ENCODE measurements around the gene PPIL3.

PPIL3 gene

DNA sequence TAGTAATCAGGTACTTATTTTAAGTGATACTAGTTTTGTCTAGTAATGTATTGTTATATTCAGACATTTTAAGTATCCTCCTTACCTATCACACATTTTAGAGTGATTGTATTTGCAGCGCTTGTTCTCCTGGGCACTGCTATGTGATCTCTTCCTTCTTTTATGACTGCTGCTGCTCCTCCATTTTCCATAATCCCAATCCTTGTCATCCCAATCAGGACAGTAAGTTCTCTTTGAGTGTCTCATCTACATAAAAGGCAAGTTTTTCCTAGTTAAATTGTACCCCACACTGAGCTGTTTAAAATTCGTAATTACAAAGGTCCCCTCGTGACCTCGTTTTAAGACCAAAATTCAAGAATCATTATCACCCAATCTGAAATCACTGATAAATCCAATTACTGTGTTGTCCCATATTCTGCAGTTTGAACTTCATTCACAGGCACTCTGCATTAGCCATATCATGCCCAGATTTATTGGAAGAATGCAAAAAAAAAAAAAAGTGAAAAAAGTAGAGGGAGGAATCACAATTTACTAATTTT, 27.2 kb downstream of the PPIL3 start:
- Histone ChIP-seq H3K27ac (ENCODE audit: insufficient read depth in 1 of 2, low read depth in 1 of 2, low read length in 2 of 2, poor library complexity in 1 of 2, severe bottlenecking in 2 of 2) (peak overlapping the region in 1 of 2 experiments; percentile 100), H3K27me3 (replicated peaks in 2 of 5; ENCODE audit: control insufficient read depth in 4 of 5, insufficient read depth in 5 of 5, low read length in 4 of 5) (no peaks in the 10 kb centered on the region), H3K4me1 (ENCODE audit: control extremely low read depth in 1 of 4, control insufficient read depth in 4 of 4, insufficient read depth in 4 of 4, low read length in 3 of 4) (peaks cover 12 to 44% (median 20%) of the 10 kb centered on the region in 4 experiments), H3K9me3 (ENCODE audit: control extremely low read depth in 1 of 5, control insufficient read depth in 4 of 5, insufficient read depth in 2 of 5, low read depth in 1 of 5, low read length in 4 of 5) (no peaks in the 10 kb centered on the region), H3K36me3 (ENCODE audit: control insufficient read depth in 4 of 4, insufficient read depth in 4 of 4, low read length in 3 of 4) (peaks cover 16 to 54% (median 30%) of the 10 kb centered on the region in 4 experiments), H3K4me3 (ENCODE audit: control insufficient read depth in 1 of 7, extremely low read depth in 1 of 7, insufficient read depth in 4 of 7, low read depth in 2 of 7, low read length in 6 of 7) (peak overlapping the region in 6 of 7 experiments; percentile 80 to 100 (median 99))
- ChIA-PET POLR2A (no interaction called here), CTCF (no interaction called here)
- no peak for DNase-seq
- 9% methylated on average over 4 of the region's 4 CpGs for WGBS (ENCODE audit: insufficient coverage)

- ChIA-PET CTCF (interaction anchor here (0.7 to 2.7 kb wide), 3 partner anchors 11 to 32 kb away, joined by 3 to 9 read pairs (median 4); no protein-coding TSS in a partner anchor), POLR2A (no interaction called here)
- Histone ChIP-seq H3K4me1 (ENCODE audit: control extremely low read depth in 1 of 4, control insufficient read depth in 4 of 4, insufficient read depth in 4 of 4, low read length in 3 of 4) (peaks cover 12 to 38% (median 18%) of the 10 kb centered on the region in 4 experiments), H3K4me3 (ENCODE audit: control insufficient read depth in 1 of 7, extremely low read depth in 1 of 7, insufficient read depth in 4 of 7, low read depth in 2 of 7, low read length in 6 of 7) (peak overlapping the region in 3 of 7 experiments; percentile 38 to 100 (median 99)), H3K27ac (ENCODE audit: insufficient read depth in 1 of 2, low read depth in 1 of 2, low read length in 2 of 2, poor library complexity in 1 of 2, severe bottlenecking in 2 of 2) (peak overlapping the region in 1 of 2 experiments; percentile 100), H3K27me3 (replicated peaks in 2 of 5; ENCODE audit: control insufficient read depth in 4 of 5, insufficient read depth in 5 of 5, low read length in 4 of 5) (no peaks in the 10 kb centered on the region), H3K9me3 (ENCODE audit: control extremely low read depth in 1 of 5, control insufficient read depth in 4 of 5, insufficient read depth in 2 of 5, low read depth in 1 of 5, low read length in 4 of 5) (no peaks in the 10 kb centered on the region), H3K36me3 (ENCODE audit: control insufficient read depth in 4 of 4, insufficient read depth in 4 of 4, low read length in 3 of 4) (peaks cover 16 to 63% (median 41%) of the 10 kb centered on the region in 4 experiments)
- WGBS (ENCODE audit: insufficient coverage): 69% methylated on average over 7 of the region's 12 CpGs
- DNase-seq: peak in 1 of 3 donors; percentile 48
Observed at GRCh38 chr2:200860092-200860795, 28.6 kb downstream of the PPIL3 start.

- CTCF ChIA-PET: interaction anchor here (1.3 to 1.5 kb wide), 2 partner anchors 28 to 42 kb away, joined by 3 to 4 read pairs; no protein-coding TSS in a partner anchor
- DNase-seq: no peak
- POLR2A ChIA-PET: interaction anchor here (1.2 kb wide), 1 partner anchor 13 kb away, joined by 3 read pairs; no protein-coding TSS in a partner anchor
- Histone ChIP-seq H3K4me3 (ENCODE audit: control insufficient read depth in 1 of 7, extremely low read depth in 1 of 7, insufficient read depth in 4 of 7, low read depth in 2 of 7, low read length in 6 of 7) (no peak overlapping the region), H3K27ac (ENCODE audit: insufficient read depth in 1 of 2, low read depth in 1 of 2, low read length in 2 of 2, poor library complexity in 1 of 2, severe bottlenecking in 2 of 2) (no peak overlapping the region), H3K36me3 (ENCODE audit: control insufficient read depth in 4 of 4, insufficient read depth in 4 of 4, low read length in 3 of 4) (peaks cover 32 to 94% (median 64%) of the 10 kb centered on the region in 4 experiments), H3K9me3 (ENCODE audit: control extremely low read depth in 1 of 5, control insufficient read depth in 4 of 5, insufficient read depth in 2 of 5, low read depth in 1 of 5, low read length in 4 of 5) (no peaks in the 10 kb centered on the region), H3K27me3 (replicated peaks in 2 of 5; ENCODE audit: control insufficient read depth in 4 of 5, insufficient read depth in 5 of 5, low read length in 4 of 5) (no peaks in the 10 kb centered on the region), H3K4me1 (ENCODE audit: control extremely low read depth in 1 of 4, control insufficient read depth in 4 of 4, insufficient read depth in 4 of 4, low read length in 3 of 4) (peaks cover 9 to 27% (median 12%) of the 10 kb centered on the region in 4 experiments)
- WGBS (ENCODE audit: insufficient coverage): 97% methylated on average over 7 of the region's 8 CpGs
Observed at GRCh38 chr2:200856806-200857205, 32.1 kb downstream of the PPIL3 start.

GRCh38 chr2:200852605-200853004, 36.3 kb downstream of the PPIL3 start:
- no peaks in the 10 kb centered on the region for H3K9me3 ChIP-seq (ENCODE audit: control extremely low read depth in 1 of 5, control insufficient read depth in 4 of 5, insufficient read depth in 2 of 5, low read depth in 1 of 5, low read length in 4 of 5)
- ChIA-PET POLR2A (interaction anchor here (0.7 to 2.0 kb wide), 3 partner anchors 8 to 292 kb away, joined by 3 to 4 read pairs (median 3); no protein-coding TSS in a partner anchor), CTCF (interaction anchor here (0.6 to 1.7 kb wide), 2 partner anchors 18 to 34 kb away, joined by 3 to 5 read pairs; no protein-coding TSS in a partner anchor)
- no peak overlapping the region for H3K27ac ChIP-seq (ENCODE audit: insufficient read depth in 1 of 2, low read depth in 1 of 2, low read length in 2 of 2, poor library complexity in 1 of 2, severe bottlenecking in 2 of 2)
- no peaks in the 10 kb centered on the region for H3K4me1 ChIP-seq (ENCODE audit: control extremely low read depth in 1 of 4, control insufficient read depth in 4 of 4, insufficient read depth in 4 of 4, low read length in 3 of 4)
- WGBS (ENCODE audit: insufficient coverage): 100% methylated on average over 1 of the region's 2 CpGs
- peaks cover 18 to 69% (median 47%) of the 10 kb centered on the region in 4 experiments for H3K36me3 ChIP-seq (ENCODE audit: control insufficient read depth in 4 of 4, insufficient read depth in 4 of 4, low read length in 3 of 4)
- no peak for DNase-seq
- no peak overlapping the region for H3K4me3 ChIP-seq (ENCODE audit: control insufficient read depth in 1 of 7, extremely low read depth in 1 of 7, insufficient read depth in 4 of 7, low read depth in 2 of 7, low read length in 6 of 7)
- H3K27me3 ChIP-seq (replicated peaks in 2 of 5; ENCODE audit: control insufficient read depth in 4 of 5, insufficient read depth in 5 of 5, low read length in 4 of 5): no peaks in the 10 kb centered on the region

DNA sequence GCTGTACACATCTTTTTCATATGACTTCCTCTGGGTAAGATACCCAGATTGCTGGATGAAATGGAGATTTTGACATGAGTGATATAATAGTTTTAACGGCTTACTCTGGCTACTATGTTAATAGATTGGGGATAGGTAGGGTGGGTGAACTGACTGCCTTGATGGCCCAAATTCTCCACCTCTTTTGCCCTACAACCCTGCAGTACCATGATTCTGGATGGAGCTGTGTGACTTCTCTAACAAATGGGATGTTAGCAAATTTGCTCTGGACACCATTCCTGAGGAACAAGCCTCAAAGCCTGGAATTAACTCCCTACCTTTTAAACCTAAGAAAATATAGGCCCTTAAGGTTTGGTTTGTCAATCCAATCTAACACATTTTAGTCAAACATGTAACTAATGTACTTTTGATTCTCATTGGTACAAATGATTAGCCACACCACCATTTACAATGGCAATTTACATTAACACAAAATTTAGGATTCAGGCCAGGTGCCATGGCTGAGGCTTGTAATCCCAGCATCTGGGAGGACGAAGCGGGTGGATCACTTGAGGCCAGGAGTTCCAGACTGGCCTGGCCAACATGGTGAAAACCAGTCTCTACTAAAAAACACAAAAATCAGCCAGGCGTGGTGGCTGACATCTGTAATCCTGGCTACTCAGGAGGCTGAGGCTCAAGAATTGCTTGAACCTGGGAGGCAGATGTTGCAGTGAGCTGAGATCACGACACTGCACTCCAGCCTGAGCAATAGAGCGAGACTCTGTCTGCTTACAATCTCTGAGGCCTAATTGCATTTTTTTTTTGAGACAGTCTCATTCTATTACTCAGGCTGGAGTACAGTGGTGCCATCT, 37.3 kb downstream of the PPIL3 start:
- ChIA-PET CTCF (interaction anchor here (1.7 kb wide), 1 partner anchor 33 kb away, joined by 3 read pairs; no protein-coding TSS in a partner anchor), POLR2A (interaction anchor here (0.7 to 2.0 kb wide), 2 partner anchors 23 to 293 kb away, joined by 3 to 4 read pairs; no protein-coding TSS in a partner anchor)
- Histone ChIP-seq H3K9me3 (ENCODE audit: control extremely low read depth in 1 of 5, control insufficient read depth in 4 of 5, insufficient read depth in 2 of 5, low read depth in 1 of 5, low read length in 4 of 5) (no peaks in the 10 kb centered on the region), H3K36me3 (ENCODE audit: control insufficient read depth in 4 of 4, insufficient read depth in 4 of 4, low read length in 3 of 4) (peaks cover 15 to 59% (median 39%) of the 10 kb centered on the region in 4 experiments), H3K27ac (ENCODE audit: insufficient read depth in 1 of 2, low read depth in 1 of 2, low read length in 2 of 2, poor library complexity in 1 of 2, severe bottlenecking in 2 of 2) (no peak overlapping the region), H3K4me3 (ENCODE audit: control insufficient read depth in 1 of 7, extremely low read depth in 1 of 7, insufficient read depth in 4 of 7, low read depth in 2 of 7, low read length in 6 of 7) (no peak overlapping the region), H3K4me1 (ENCODE audit: control extremely low read depth in 1 of 4, control insufficient read depth in 4 of 4, insufficient read depth in 4 of 4, low read length in 3 of 4) (no peaks in the 10 kb centered on the region), H3K27me3 (replicated peaks in 2 of 5; ENCODE audit: control insufficient read depth in 4 of 5, insufficient read depth in 5 of 5, low read length in 4 of 5) (no peaks in the 10 kb centered on the region)
- no peak for DNase-seq
- 94% methylated on average over 5 of the region's 6 CpGs for WGBS (ENCODE audit: insufficient coverage)

DNA sequence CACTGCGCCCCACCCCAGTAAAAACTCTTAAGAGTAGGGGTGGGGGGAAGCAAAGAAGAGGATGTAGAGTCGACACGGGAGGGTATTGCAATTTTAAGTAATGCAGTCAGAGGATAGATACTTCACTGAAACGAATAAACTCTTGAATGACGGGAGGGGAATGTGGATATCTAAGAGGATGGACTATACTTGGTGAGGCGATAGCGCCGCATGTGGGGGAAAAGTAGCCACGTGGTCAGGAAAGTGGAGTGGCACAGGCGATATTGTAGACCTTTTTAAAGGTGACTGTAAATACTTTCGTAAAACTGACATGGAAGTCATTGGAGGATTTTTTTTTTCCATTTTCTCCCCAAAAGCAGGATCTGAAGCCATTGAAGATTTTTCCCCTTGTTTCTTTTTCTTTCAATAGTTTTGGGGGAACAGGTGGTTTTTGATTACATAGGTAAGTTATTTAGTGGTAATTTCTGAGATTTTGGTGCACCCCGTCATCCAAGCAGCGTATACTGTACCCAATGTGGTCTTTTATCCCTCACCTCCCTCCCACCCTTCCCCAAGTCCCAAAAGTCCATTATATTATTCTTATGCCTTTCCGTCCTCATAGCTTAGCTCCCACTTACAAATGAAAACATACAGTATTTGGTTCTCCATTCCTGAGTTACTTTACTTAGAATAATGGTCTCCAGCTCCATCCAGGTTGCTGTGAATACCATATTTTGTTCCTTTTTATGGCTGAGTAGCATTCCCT, 38.2 kb downstream of the PPIL3 start:
- H3K9me3 ChIP-seq (ENCODE audit: control extremely low read depth in 1 of 5, control insufficient read depth in 4 of 5, insufficient read depth in 2 of 5, low read depth in 1 of 5, low read length in 4 of 5): no peaks in the 10 kb centered on the region
- H3K4me3 ChIP-seq (ENCODE audit: control insufficient read depth in 1 of 7, extremely low read depth in 1 of 7, insufficient read depth in 4 of 7, low read depth in 2 of 7, low read length in 6 of 7): no peak overlapping the region
- no peak overlapping the region for H3K27ac ChIP-seq (ENCODE audit: insufficient read depth in 1 of 2, low read depth in 1 of 2, low read length in 2 of 2, poor library complexity in 1 of 2, severe bottlenecking in 2 of 2)
- WGBS (ENCODE audit: insufficient coverage): 99% methylated on average over 13 of the region's 14 CpGs
- no peaks in the 10 kb centered on the region for H3K4me1 ChIP-seq (ENCODE audit: control extremely low read depth in 1 of 4, control insufficient read depth in 4 of 4, insufficient read depth in 4 of 4, low read length in 3 of 4)
- CTCF ChIA-PET: interaction anchor here (1.2 to 2.2 kb wide), 2 partner anchors 8 to 35 kb away, joined by 3 to 9 read pairs; no protein-coding TSS in a partner anchor
- DNase-seq: no peak
- POLR2A ChIA-PET: interaction anchor here (0.6 kb wide), 1 partner anchor 1524 kb away, joined by 5 read pairs; no protein-coding TSS in a partner anchor
- H3K36me3 ChIP-seq (ENCODE audit: control insufficient read depth in 4 of 4, insufficient read depth in 4 of 4, low read length in 3 of 4): peaks cover 15 to 50% (median 32%) of the 10 kb centered on the region in 4 experiments
- no peaks in the 10 kb centered on the region for H3K27me3 ChIP-seq (replicated peaks in 2 of 5; ENCODE audit: control insufficient read depth in 4 of 5, insufficient read depth in 5 of 5, low read length in 4 of 5)
